Neuronal stem cell (in vitro differentiated cells): ENCODE measurements around the gene AHCYL2.

Experiments
- DNase-seq: peaks from one replicate; pipeline ENCODE4 v3.0.0-alpha.2; 2013; ENCODE audit warnings: low spot score
- H2AFZ ChIP-seq: one replicate; pipeline ENCODE4 v1.6.1; 2013; ENCODE audit warnings: mild to moderate bottlenecking, low read length, inconsistent platforms
- H2AK5ac ChIP-seq: 2 replicates; pipeline ENCODE4 v1.6.1; 2013; ENCODE audit warnings: low read depth, mild to moderate bottlenecking, inconsistent platforms, low read length, moderate library complexity, mixed read lengths
- H2BK120ac ChIP-seq: 2 replicates; pipeline ENCODE4 v1.6.1; 2013; ENCODE audit warnings: low read depth, mild to moderate bottlenecking, inconsistent platforms, low read length, moderate library complexity, mixed read lengths
- H2BK12ac ChIP-seq: one replicate; pipeline ENCODE4 v1.6.1; 2013; ENCODE audit warnings: low read length, inconsistent platforms
- H2BK15ac ChIP-seq: 2 replicates; pipeline ENCODE4 v1.6.1; 2013; ENCODE audit warnings: mild to moderate bottlenecking, low read length, inconsistent platforms, mixed read lengths
- H2BK5ac ChIP-seq: one replicate; pipeline ENCODE4 v1.6.1; 2013; ENCODE audit warnings: inconsistent platforms, mild to moderate bottlenecking, low read length, moderate library complexity
- H3K14ac ChIP-seq: one replicate; pipeline ENCODE4 v1.6.1; 2013; ENCODE audit warnings: low read length, inconsistent platforms
- H3K18ac ChIP-seq: 2 replicates; pipeline ENCODE4 v1.6.1; 2013; ENCODE audit warnings: low read length, inconsistent platforms
- H3K23ac ChIP-seq: 2 replicates; pipeline ENCODE4 v1.6.1; 2013; ENCODE audit warnings: low read depth, mild to moderate bottlenecking, mixed read lengths, low read length, inconsistent platforms; ENCODE audit not compliant: poor library complexity
- H3K27ac ChIP-seq: replicated peaks from 3 replicates; pipeline ENCODE4 v1.5.1; 2013; ENCODE audit warnings: low read length, inconsistent platforms
- H3K27me3 ChIP-seq, 3 experiments: 2 replicates each; pipeline ENCODE4 v1.6.1; 2013; ENCODE audit warnings: low read length in 3 of 3, mild to moderate bottlenecking in 2 of 3, inconsistent platforms in 1 of 3, low read depth in 1 of 3, mixed read lengths in 1 of 3, moderate library complexity in 1 of 3; ENCODE audit not compliant: control insufficient read depth in 3 of 3, insufficient read depth in 3 of 3
- H3K36me3 ChIP-seq, 2 donors: replicated peaks in 1 of 2; 2 replicates each; pipeline ENCODE4 v1.6.1; 2013; ENCODE audit warnings: low read length in 2 of 2; ENCODE audit not compliant: control insufficient read depth in 2 of 2, insufficient read depth in 2 of 2
- H3K4ac ChIP-seq: 2 replicates; pipeline ENCODE4 v1.6.1; 2013; ENCODE audit warnings: inconsistent platforms, mild to moderate bottlenecking, low read length, moderate library complexity
- H3K4me1 ChIP-seq, 2 donors: 1 replicate in 1 of 2; 2 replicates in 1 of 2; pipeline ENCODE4 v1.6.1; 2013; ENCODE audit warnings: low read length in 2 of 2, low read depth in 1 of 2; ENCODE audit not compliant: control insufficient read depth in 2 of 2, insufficient read depth in 1 of 2
- H3K4me2 ChIP-seq: one replicate; pipeline ENCODE4 v1.6.1; 2013; ENCODE audit warnings: mild to moderate bottlenecking, low read length, inconsistent platforms; ENCODE audit not compliant: insufficient read depth, poor library complexity, severe bottlenecking
- H3K4me3 ChIP-seq, 2 donors: 2 replicates each; pipeline ENCODE4 v1.5.1; 2013; ENCODE audit warnings: low read length in 2 of 2, mild to moderate bottlenecking in 2 of 2, inconsistent platforms in 1 of 2, moderate library complexity in 1 of 2
- H3K79me1 ChIP-seq: one replicate; pipeline ENCODE4 v1.6.1; 2013; ENCODE audit warnings: low read depth, mild to moderate bottlenecking, inconsistent platforms, low read length, moderate library complexity
- H3K9ac ChIP-seq: one replicate; pipeline ENCODE4 v1.6.1; 2013; ENCODE audit warnings: mild to moderate bottlenecking, low read depth, low read length, inconsistent platforms; ENCODE audit not compliant: poor library complexity
- H3K9me3 ChIP-seq, 2 donors: replicated peaks in 1 of 2; 2 replicates each; pipeline versions ENCODE3 to v1.6.1; 2013; ENCODE audit warnings: low read length in 2 of 2, mild to moderate bottlenecking in 2 of 2, inconsistent platforms in 1 of 2, low read depth in 1 of 2, mixed read lengths in 1 of 2, moderate library complexity in 1 of 2; ENCODE audit not compliant: control insufficient read depth in 2 of 2, insufficient read depth in 1 of 2
- H4K8ac ChIP-seq: one replicate; pipeline ENCODE4 v1.6.1; 2013; ENCODE audit warnings: low read depth, mild to moderate bottlenecking, inconsistent platforms, low read length, moderate library complexity
- H4K91ac ChIP-seq: one replicate; pipeline ENCODE4 v1.6.1; 2013; ENCODE audit warnings: low read length, low read depth, mild to moderate bottlenecking, inconsistent platforms; ENCODE audit not compliant: poor library complexity
- WGBS, 2 donors: extraction: QIAGEN DNeasy Blood & Tissue Kit; methylation state at CpG; one replicate each; pipeline ENCODE4 v1.1.7; 2013; ENCODE audit warnings: missing lambda C conversion rate in 2 of 2, mixed read lengths in 1 of 2; ENCODE audit not compliant: insufficient read length in 2 of 2, insufficient replicate concordance in 1 of 2; ENCODE audit errors: extremely low coverage in 2 of 2; 5-methylcytosine and 5-hydroxymethylcytosine counted together

AHCYL2 gene

DNA sequence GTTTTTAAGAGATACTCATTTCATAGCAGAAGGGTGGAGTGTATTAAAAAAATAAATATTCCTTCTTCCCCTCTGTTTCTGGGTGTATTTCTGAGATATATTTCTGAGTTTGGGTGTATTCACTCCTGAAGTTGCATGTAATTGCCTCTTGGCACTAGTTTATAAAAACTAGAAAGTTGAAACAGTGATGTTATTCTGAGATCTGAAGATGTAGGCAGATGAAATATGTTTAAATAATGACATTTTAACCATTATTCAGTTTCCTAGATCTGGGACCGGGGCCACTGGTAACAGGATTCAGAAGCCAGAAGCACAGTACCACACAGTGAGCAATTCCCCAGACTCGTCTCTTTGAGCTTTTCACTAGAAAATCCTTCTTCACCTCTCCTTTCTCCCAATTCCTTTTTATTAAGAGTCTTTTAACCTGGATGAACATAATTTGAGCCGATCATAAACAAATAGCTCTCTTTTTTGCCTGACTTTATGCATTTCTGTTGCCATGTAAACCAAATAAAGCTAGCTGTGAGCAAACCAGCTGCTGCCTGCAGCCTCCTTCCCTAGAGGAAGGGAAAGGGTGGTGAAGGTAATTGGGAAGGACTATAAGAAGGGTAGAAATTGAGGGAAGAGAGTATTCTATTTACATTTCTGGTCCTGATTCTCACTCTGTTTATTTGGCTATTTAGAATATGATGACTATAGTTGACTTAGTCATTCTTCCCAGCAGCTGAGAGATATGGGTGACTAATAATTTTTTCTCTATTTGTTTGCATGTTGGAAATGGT is 107.6 kb downstream of the AHCYL2 start:
- Histone ChIP-seq H3K27me3 (no peaks in the 10 kb centered on the region), H3K36me3 (peaks cover 0 to 3% of the 10 kb centered on the region in 2 donors), H3K4me3 (no peak overlapping the region)

DNA sequence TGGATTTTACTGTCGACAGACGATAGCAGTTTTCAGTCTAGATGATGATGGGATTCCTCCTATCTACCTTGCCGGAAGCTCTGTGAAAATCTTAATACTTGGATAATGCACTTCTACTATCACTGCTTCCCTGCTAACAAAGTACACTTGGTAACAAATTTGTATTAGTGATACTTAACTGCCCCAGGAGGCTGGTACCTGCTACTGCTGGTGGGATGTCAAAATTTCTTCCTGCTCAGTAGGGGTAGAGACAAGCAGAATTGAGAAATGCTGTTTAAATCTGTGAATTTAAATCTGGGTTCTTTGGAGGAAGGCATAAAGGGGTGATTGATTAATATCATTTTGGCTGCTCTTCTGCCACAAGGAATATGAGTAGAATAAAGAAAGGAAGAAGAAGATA is 109.6 kb downstream of the AHCYL2 start:
- H3K4me3 ChIP-seq = no peak overlapping the region
- no peak overlapping the region for H2AFZ ChIP-seq
- no peaks in the 10 kb centered on the region for H3K9me3 ChIP-seq
- H3K4ac ChIP-seq = no peak overlapping the region
- H3K14ac ChIP-seq = no peak overlapping the region
- H2BK5ac ChIP-seq = no peak overlapping the region
- H4K91ac ChIP-seq = no peak overlapping the region
- no peak overlapping the region for H3K9ac ChIP-seq
- H3K4me1 ChIP-seq = no peaks in the 10 kb centered on the region
- H4K8ac ChIP-seq = no peak overlapping the region
- no peak overlapping the region for H3K23ac ChIP-seq
- H3K18ac ChIP-seq = no peak overlapping the region
- WGBS, 2 donors = no CpG with 5 or more reads among the region's 3 CpGs
- no peak overlapping the region for H2AK5ac ChIP-seq
- peaks cover 0 to 14% of the 10 kb centered on the region in 2 donors for H3K36me3 ChIP-seq
- no peak overlapping the region for H3K27ac ChIP-seq
- H2BK120ac ChIP-seq = no peak overlapping the region
- H3K27me3 ChIP-seq = no peaks in the 10 kb centered on the region
- no peak overlapping the region for H3K4me2 ChIP-seq
- DNase-seq = no peak
- no peaks in the 10 kb centered on the region for H3K79me1 ChIP-seq
- H2BK12ac ChIP-seq = no peak overlapping the region
- no peak overlapping the region for H2BK15ac ChIP-seq

More for the DNA sequence above, 107.6 kb downstream of the AHCYL2 start:
- Histone ChIP-seq H4K8ac (no peak overlapping the region), H2AK5ac (no peak overlapping the region), H3K4me2 (no peak overlapping the region), H2AFZ (no peak overlapping the region), H2BK15ac (no peak overlapping the region), H3K4me1 (no peaks in the 10 kb centered on the region), H3K18ac (no peak overlapping the region), H2BK5ac (no peak overlapping the region), H3K14ac (no peak overlapping the region), H3K79me1 (no peaks in the 10 kb centered on the region), H3K9ac (no peak overlapping the region), H3K9me3 (no peaks in the 10 kb centered on the region), H3K4ac (no peak overlapping the region), H3K23ac (no peak overlapping the region), H2BK120ac (no peak overlapping the region), H2BK12ac (no peak overlapping the region), H4K91ac (no peak overlapping the region), H3K27ac (no peak overlapping the region)
- WGBS, 2 donors = no CpG with 5 or more reads among the region's 3 CpGs
- DNase-seq = no peak

DNA sequence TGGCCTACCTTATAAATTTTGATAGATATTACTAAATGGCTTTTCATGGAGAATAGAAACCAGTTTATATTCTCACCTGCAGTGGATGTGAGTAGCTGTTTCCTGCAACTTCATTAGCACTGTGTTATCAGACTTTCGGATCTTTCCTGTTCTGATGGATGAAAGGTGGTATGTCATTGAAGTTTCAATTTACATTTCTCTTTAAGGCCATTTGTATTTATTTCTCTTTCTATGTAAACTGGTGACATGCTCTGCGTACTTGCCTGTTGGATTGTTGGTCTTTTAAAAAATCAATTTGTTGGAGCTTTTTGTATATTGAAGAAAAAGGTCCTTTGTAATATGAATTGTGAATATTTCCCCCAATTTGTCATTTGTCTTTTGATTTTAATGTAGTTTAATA is 113.6 kb downstream of the AHCYL2 start:
- Histone ChIP-seq H2BK5ac (no peak overlapping the region), H2BK120ac (no peak overlapping the region), H3K4me3 (no peak overlapping the region), H2BK12ac (no peak overlapping the region), H3K27ac (no peak overlapping the region), H4K8ac (no peak overlapping the region), H3K9me3 (no peaks in the 10 kb centered on the region), H2BK15ac (no peak overlapping the region), H3K14ac (no peak overlapping the region), H3K9ac (no peak overlapping the region), H3K4me2 (no peak overlapping the region), H2AFZ (no peak overlapping the region), H3K79me1 (no peaks in the 10 kb centered on the region), H3K27me3 (no peaks in the 10 kb centered on the region), H3K18ac (no peak overlapping the region), H3K4me1 (no peaks in the 10 kb centered on the region), H3K36me3 (peaks cover 0 to 15% of the 10 kb centered on the region in 2 donors), H2AK5ac (no peak overlapping the region), H4K91ac (no peak overlapping the region), H3K4ac (no peak overlapping the region), H3K23ac (no peak overlapping the region)
- DNase-seq = no peak
- no CpG with 5 or more reads among the region's 2 CpGs for WGBS, 2 donors

GRCh38 chr7:129341212-129341611 is 116.4 kb downstream of the AHCYL2 start:
- no peak overlapping the region for H4K8ac ChIP-seq
- no peak overlapping the region for H2AFZ ChIP-seq
- no peaks in the 10 kb centered on the region for H3K4me1 ChIP-seq
- no CpG with 5 or more reads among the region's 1 CpG for WGBS, 2 donors
- H2BK5ac ChIP-seq = no peak overlapping the region
- no peak overlapping the region for H3K18ac ChIP-seq
- DNase-seq = no peak
- H3K36me3 ChIP-seq = peaks cover 0 to 22% of the 10 kb centered on the region in 2 donors
- no peak overlapping the region for H2BK120ac ChIP-seq
- no peak overlapping the region for H3K4ac ChIP-seq
- no peak overlapping the region for H3K27ac ChIP-seq
- H2AK5ac ChIP-seq = no peak overlapping the region
- no peak overlapping the region for H3K4me2 ChIP-seq
- H3K9me3 ChIP-seq = no peaks in the 10 kb centered on the region
- H3K14ac ChIP-seq = no peak overlapping the region
- H3K4me3 ChIP-seq = no peak overlapping the region
- H3K23ac ChIP-seq = no peak overlapping the region
- no peak overlapping the region for H3K9ac ChIP-seq
- H2BK15ac ChIP-seq = no peak overlapping the region
- no peaks in the 10 kb centered on the region for H3K79me1 ChIP-seq
- no peaks in the 10 kb centered on the region for H3K27me3 ChIP-seq
- H2BK12ac ChIP-seq = no peak overlapping the region
- H4K91ac ChIP-seq = no peak overlapping the region
